Measurements from ENCODE around the gene NOL7.

The NOL7 gene

GRCh38 chr6:13604546-13605416 lies 10.4 kb upstream of the NOL7 start (continued):
- no peak for TF ChIP-seq ZFP3 (CRISPR knock-in tag; IDR thresholded peaks at IDR 0.05)
- TF ChIP-seq ZC3H10 (CRISPR knock-in tag; IDR thresholded peaks at IDR 0.05), result no peak
- TF ChIP-seq ISL1 (CRISPR knock-in tag; IDR thresholded peaks at IDR 0.05), result no peak
- TF ChIP-seq SNAI2 (CRISPR knock-in tag; IDR thresholded peaks at IDR 0.05), result no peak
- TF ChIP-seq, protein P1, sequence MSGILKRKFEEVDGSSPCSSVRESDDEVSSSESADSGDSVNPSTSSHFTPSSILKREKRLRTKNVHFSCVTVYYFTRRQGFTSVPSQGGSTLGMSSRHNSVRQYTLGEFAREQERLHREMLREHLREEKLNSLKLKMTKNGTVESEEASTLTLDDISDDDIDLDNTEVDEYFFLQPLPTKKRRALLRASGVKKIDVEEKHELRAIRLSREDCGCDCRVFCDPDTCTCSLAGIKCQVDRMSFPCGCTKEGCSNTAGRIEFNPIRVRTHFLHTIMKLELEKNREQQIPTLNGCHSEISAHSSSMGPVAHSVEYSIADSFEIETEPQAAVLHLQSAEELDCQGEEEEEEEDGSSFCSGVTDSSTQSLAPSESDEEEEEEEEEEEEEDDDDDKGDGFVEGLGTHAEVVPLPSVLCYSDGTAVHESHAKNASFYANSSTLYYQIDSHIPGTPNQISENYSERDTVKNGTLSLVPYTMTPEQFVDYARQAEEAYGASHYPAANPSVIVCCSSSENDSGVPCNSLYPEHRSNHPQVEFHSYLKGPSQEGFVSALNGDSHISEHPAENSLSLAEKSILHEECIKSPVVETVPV (CRISPR knock-in tag; IDR thresholded peaks at IDR 0.05), result no peak

DNA sequence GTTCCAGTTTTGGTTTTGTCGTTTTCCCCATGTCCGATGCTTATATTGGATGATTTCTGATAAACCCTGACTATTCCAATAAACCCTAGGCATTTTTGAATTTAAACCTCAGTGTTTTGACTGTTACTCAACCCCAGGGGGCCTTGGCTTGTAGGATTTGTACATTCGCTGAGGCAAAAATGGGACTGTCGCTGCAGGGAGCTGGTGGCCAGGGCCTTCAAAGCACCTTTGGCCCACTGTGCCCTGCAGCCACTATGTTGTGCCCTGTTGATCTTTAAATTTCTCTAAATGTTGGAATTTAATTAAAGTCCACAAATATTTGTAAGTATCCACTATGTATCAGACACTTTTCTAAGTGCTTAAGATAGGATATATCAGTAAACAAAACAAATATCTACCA lies 9.5 kb upstream of the NOL7 start:
- no peak for ATAC-seq
- no peak for TF ChIP-seq ZNF8 (CRISPR knock-in tag; IDR thresholded peaks at IDR 0.05)
- TF ChIP-seq ESRRG (CRISPR knock-in tag; IDR thresholded peaks at IDR 0.05), result no peak
- no peak for TF ChIP-seq ZFP3 (CRISPR knock-in tag; IDR thresholded peaks at IDR 0.05)
- TF ChIP-seq PPARA (CRISPR knock-in tag; IDR thresholded peaks at IDR 0.05; ENCODE audit: borderline replicate concordance), result no peak
- no peak for TF ChIP-seq ZC3H10 (CRISPR knock-in tag; IDR thresholded peaks at IDR 0.05)
- TF ChIP-seq TCF4 (CRISPR knock-in tag; IDR thresholded peaks at IDR 0.05; ENCODE audit: borderline replicate concordance), result no peak
- no peak for TF ChIP-seq ZNF70 (CRISPR knock-in tag; IDR thresholded peaks at IDR 0.05)
- TF ChIP-seq OSR1 (CRISPR knock-in tag; IDR thresholded peaks at IDR 0.05), result no peak
- no peak for TF ChIP-seq GLIS3 (CRISPR knock-in tag; IDR thresholded peaks at IDR 0.05)
- no peak for TF ChIP-seq RARB (CRISPR knock-in tag; IDR thresholded peaks at IDR 0.05)
- TF ChIP-seq ZFP30 (CRISPR knock-in tag; IDR thresholded peaks at IDR 0.05), result no peak
- TF ChIP-seq, protein P2, sequence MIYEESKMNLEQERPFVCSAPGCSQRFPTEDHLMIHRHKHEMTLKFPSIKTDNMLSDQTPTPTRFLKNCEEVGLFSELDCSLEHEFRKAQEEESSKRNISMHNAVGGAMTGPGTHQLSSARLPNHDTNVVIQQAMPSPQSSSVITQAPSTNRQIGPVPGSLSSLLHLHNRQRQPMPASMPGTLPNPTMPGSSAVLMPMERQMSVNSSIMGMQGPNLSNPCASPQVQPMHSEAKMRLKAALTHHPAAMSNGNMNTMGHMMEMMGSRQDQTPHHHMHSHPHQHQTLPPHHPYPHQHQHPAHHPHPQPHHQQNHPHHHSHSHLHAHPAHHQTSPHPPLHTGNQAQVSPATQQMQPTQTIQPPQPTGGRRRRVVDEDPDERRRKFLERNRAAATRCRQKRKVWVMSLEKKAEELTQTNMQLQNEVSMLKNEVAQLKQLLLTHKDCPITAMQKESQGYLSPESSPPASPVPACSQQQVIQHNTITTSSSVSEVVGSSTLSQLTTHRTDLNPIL (CRISPR knock-in tag; IDR thresholded peaks at IDR 0.05; ENCODE audit: low read depth), result no peak
- no peak for TF ChIP-seq ARNTL (CRISPR knock-in tag; IDR thresholded peaks at IDR 0.05; ENCODE audit: borderline replicate concordance, low read depth)
- TF ChIP-seq, protein P3, sequence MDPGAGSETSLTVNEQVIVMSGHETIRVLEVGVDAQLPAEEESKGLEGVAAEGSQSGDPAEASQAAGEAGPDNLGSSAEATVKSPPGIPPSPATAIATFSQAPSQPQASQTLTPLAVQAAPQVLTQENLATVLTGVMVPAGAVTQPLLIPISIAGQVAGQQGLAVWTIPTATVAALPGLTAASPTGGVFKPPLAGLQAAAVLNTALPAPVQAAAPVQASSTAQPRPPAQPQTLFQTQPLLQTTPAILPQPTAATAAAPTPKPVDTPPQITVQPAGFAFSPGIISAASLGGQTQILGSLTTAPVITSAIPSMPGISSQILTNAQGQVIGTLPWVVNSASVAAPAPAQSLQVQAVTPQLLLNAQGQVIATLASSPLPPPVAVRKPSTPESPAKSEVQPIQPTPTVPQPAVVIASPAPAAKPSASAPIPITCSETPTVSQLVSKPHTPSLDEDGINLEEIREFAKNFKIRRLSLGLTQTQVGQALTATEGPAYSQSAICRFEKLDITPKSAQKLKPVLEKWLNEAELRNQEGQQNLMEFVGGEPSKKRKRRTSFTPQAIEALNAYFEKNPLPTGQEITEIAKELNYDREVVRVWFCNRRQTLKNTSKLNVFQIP (CRISPR knock-in tag; IDR thresholded peaks at IDR 0.05; ENCODE audit: borderline replicate concordance, low read depth), result no peak
- no peak for TF ChIP-seq SNAI2 (CRISPR knock-in tag; IDR thresholded peaks at IDR 0.05)
- no peak for TF ChIP-seq TSHZ2 (CRISPR knock-in tag; IDR thresholded peaks at IDR 0.05)
- no peak for TF ChIP-seq BACH2 (CRISPR knock-in tag; IDR thresholded peaks at IDR 0.05; ENCODE audit: borderline replicate concordance)
- no peak for TF ChIP-seq ZNF565 (CRISPR knock-in tag; conservative IDR thresholded peaks at IDR 0.05; ENCODE audit: low read depth)
- TF ChIP-seq, protein P4, sequence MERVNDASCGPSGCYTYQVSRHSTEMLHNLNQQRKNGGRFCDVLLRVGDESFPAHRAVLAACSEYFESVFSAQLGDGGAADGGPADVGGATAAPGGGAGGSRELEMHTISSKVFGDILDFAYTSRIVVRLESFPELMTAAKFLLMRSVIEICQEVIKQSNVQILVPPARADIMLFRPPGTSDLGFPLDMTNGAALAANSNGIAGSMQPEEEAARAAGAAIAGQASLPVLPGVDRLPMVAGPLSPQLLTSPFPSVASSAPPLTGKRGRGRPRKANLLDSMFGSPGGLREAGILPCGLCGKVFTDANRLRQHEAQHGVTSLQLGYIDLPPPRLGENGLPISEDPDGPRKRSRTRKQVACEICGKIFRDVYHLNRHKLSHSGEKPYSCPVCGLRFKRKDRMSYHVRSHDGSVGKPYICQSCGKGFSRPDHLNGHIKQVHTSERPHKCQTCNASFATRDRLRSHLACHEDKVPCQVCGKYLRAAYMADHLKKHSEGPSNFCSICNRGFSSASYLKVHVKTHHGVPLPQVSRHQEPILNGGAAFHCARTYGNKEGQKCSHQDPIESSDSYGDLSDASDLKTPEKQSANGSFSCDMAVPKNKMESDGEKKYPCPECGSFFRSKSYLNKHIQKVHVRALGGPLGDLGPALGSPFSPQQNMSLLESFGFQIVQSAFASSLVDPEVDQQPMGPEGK (CRISPR knock-in tag; IDR thresholded peaks at IDR 0.05; ENCODE audit: borderline replicate concordance), result no peak
- TF ChIP-seq CSDC2 (CRISPR knock-in tag; IDR thresholded peaks at IDR 0.05), result no peak

All from SK-N-SH treated with all-trans-retinoic acid at 6 μM for 48 hours (cell line).